Activated CD4-positive, alpha-beta memory T cell treated with anti-CD3 and anti-CD28 coated beads, Interleukin-2, amount 10 ng/mL, durations not matched to agents 7 days and 5 days (primary cell): Measurements from ENCODE around the gene AMMECR1. TPM values are rescaled to one million over a fixed set of nuclear protein-coding genes. Genes with fewer than 3 reads are reported as not detected.
A peak's percentile ranks its signal among the peaks of the same experiment; 100 is the strongest.

Experiments used
- CTCF ChIA-PET: fragments of 350-600 bp; sonication (Branson Sonifier 250); formaldehyde crosslinking; loops from one replicate; lab custom pipeline; 2021; ENCODE audit warnings: antibody characterized with exemption, inconsistent platforms; lab: Charles Lee
- POLR2A ChIA-PET: fragments of 350-600 bp; sonication (Branson Sonifier 250); formaldehyde crosslinking; loops from one replicate; lab custom pipeline; 2021; ENCODE audit warnings: antibody characterized with exemption; lab: Charles Lee
- DNase-seq: peaks from one replicate; pipeline ENCODE4 v3.0.0-alpha.2; 2020
- H3K27ac Mint-ChIP-seq: one replicate; pipeline ENCODE4 v1.8.0; 2021; ENCODE audit warnings: mild to moderate bottlenecking, mixed read lengths
- H3K27me3 Mint-ChIP-seq: one replicate; pipeline ENCODE4 v1.8.0; 2021; ENCODE audit warnings: mixed read lengths
- H3K36me3 Mint-ChIP-seq: one replicate; pipeline ENCODE4 v1.8.0; 2021; ENCODE audit warnings: low read depth, mixed read lengths
- H3K4me1 Mint-ChIP-seq: one replicate; pipeline ENCODE4 v1.8.0; 2021; ENCODE audit warnings: mixed read lengths
- H3K4me3 Mint-ChIP-seq: one replicate; pipeline ENCODE4 v1.8.0; 2021; ENCODE audit warnings: mild to moderate bottlenecking, mixed read lengths
- H3K9me3 Mint-ChIP-seq: one replicate; pipeline ENCODE4 v1.8.0; 2021; ENCODE audit warnings: mixed read lengths
- total RNA-seq, 2 experiments: library from RNA; stranded (reverse); gene quantifications; one replicate each; pipeline ENCODE4 v1.2.3, GENCODE V29; 2021

Gene AMMECR1
- total RNA-seq, 2 experiments from 2014 or later, result 12.6 to 12.8 TPM

- ChIA-PET POLR2A (interaction anchor here (0.6 kb wide), 1 partner anchor 587 kb away, joined by 3 read pairs; no protein-coding TSS in a partner anchor), CTCF (no interaction called here)
- no peaks in the 10 kb centered on the region for H3K9me3 Mint-ChIP-seq
- no peak overlapping the region for H3K27ac Mint-ChIP-seq
- peaks cover 3% of the 10 kb centered on the region for H3K36me3 Mint-ChIP-seq
- peaks cover 4% of the 10 kb centered on the region for H3K4me1 Mint-ChIP-seq
- no peak for DNase-seq
- H3K27me3 Mint-ChIP-seq, result no peaks in the 10 kb centered on the region
- H3K4me3 Mint-ChIP-seq, result no peak overlapping the region
Observed at GRCh38 chrX:110321670-110322069, 3.8 kb upstream of the AMMECR1 start.

GRCh38 chrX:110321081-110321480 lies 3.2 kb upstream of the AMMECR1 start:
- DNase-seq, result no peak
- no peaks in the 10 kb centered on the region for H3K9me3 Mint-ChIP-seq
- CTCF ChIA-PET, result no interaction called here
- H3K4me3 Mint-ChIP-seq, result no peak overlapping the region
- no peaks in the 10 kb centered on the region for H3K27me3 Mint-ChIP-seq
- no peak overlapping the region for H3K27ac Mint-ChIP-seq
- peaks cover 4% of the 10 kb centered on the region for H3K4me1 Mint-ChIP-seq
- POLR2A ChIA-PET, result no interaction called here
- peaks cover 5% of the 10 kb centered on the region for H3K36me3 Mint-ChIP-seq

- ChIA-PET CTCF (no interaction called here), POLR2A (no interaction called here)
- Mint-ChIP-seq H3K27me3 (no peaks in the 10 kb centered on the region), H3K9me3 (no peaks in the 10 kb centered on the region), H3K4me3 (no peak overlapping the region), H3K27ac (no peak overlapping the region), H3K36me3 (peaks cover 5% of the 10 kb centered on the region), H3K4me1 (peaks cover 8% of the 10 kb centered on the region)
- no peak for DNase-seq
Observed at GRCh38 chrX:110320381-110320987, 2.6 kb upstream of the AMMECR1 start.

- POLR2A ChIA-PET, result interaction anchor here (0.9 to 4.0 kb wide), 8 partner anchors 9 to 157 kb away, joined by 3 to 25 read pairs (median 6); no protein-coding TSS in a partner anchor
- peaks cover 5% of the 10 kb centered on the region for H3K36me3 Mint-ChIP-seq
- peak overlapping the region; percentile 89 for H3K27ac Mint-ChIP-seq
- H3K9me3 Mint-ChIP-seq, result no peaks in the 10 kb centered on the region
- peak overlapping the region; percentile 90 for H3K4me3 Mint-ChIP-seq
- no peak for DNase-seq
- CTCF ChIA-PET, result interaction anchor here (2.7 kb wide), 1 partner anchor 157 kb away, joined by 8 read pairs; no protein-coding TSS in a partner anchor
- H3K4me1 Mint-ChIP-seq, result peaks cover 25% of the 10 kb centered on the region
- H3K27me3 Mint-ChIP-seq, result no peaks in the 10 kb centered on the region
Observed at GRCh38 chrX:110318664-110318968, 731 bp upstream of the AMMECR1 start.

- peaks cover 5% of the 10 kb centered on the region for H3K36me3 Mint-ChIP-seq
- CTCF ChIA-PET, result interaction anchor here (0.7 to 2.7 kb wide), 7 partner anchors 88 to 171 kb away, joined by 3 to 12 read pairs (median 4); no protein-coding TSS in a partner anchor
- POLR2A ChIA-PET, result interaction anchor here (0.6 to 4.0 kb wide), 12 partner anchors 7 to 158 kb away, joined by 3 to 25 read pairs (median 5); no protein-coding TSS in a partner anchor
Observed at GRCh38 chrX:110317061-110317819, 645 bp downstream of the AMMECR1 start.

GRCh38 chrX:110316351-110317060 lies 1.4 kb downstream of the AMMECR1 start:
- CTCF ChIA-PET, result interaction anchor here (0.7 to 2.7 kb wide), 7 partner anchors 87 to 170 kb away, joined by 3 to 12 read pairs (median 4); no protein-coding TSS in a partner anchor
- Mint-ChIP-seq H3K4me3 (peak overlapping the region; percentile 90), H3K9me3 (no peaks in the 10 kb centered on the region), H3K4me1 (peaks cover 40% of the 10 kb centered on the region), H3K27me3 (no peaks in the 10 kb centered on the region), H3K36me3 (peaks cover 5% of the 10 kb centered on the region), H3K27ac (peak overlapping the region; percentile 76)
- DNase-seq, result no peak
- POLR2A ChIA-PET, result interaction anchor here (1.0 to 4.0 kb wide), 7 partner anchors 12 to 155 kb away, joined by 3 to 25 read pairs (median 6); no protein-coding TSS in a partner anchor

More at GRCh38 chrX:110317061-110317819, 645 bp downstream of the AMMECR1 start:
- peak overlapping the region; percentile 90 for H3K4me3 Mint-ChIP-seq
- DNase-seq, result peak; percentile 44
- H3K9me3 Mint-ChIP-seq, result no peaks in the 10 kb centered on the region
- no peaks in the 10 kb centered on the region for H3K27me3 Mint-ChIP-seq
- peak overlapping the region; percentile 76 for H3K27ac Mint-ChIP-seq
- peaks cover 32% of the 10 kb centered on the region for H3K4me1 Mint-ChIP-seq

- POLR2A ChIA-PET, result interaction anchor here (1.5 to 4.0 kb wide), 2 partner anchors 18 to 85 kb away, joined by 3 to 25 read pairs; no protein-coding TSS in a partner anchor
- Mint-ChIP-seq H3K27me3 (no peaks in the 10 kb centered on the region), H3K4me3 (peak overlapping the region; percentile 57), H3K4me1 (peaks cover 49% of the 10 kb centered on the region), H3K27ac (no peak overlapping the region), H3K9me3 (no peaks in the 10 kb centered on the region), H3K36me3 (peaks cover 5% of the 10 kb centered on the region)
- CTCF ChIA-PET, result no interaction called here
- no peak for DNase-seq
Observed at GRCh38 chrX:110315551-110315950, 2.3 kb downstream of the AMMECR1 start.

GRCh38 chrX:110311437-110312230 lies 6.3 kb downstream of the AMMECR1 start:
- DNase-seq, result no peak
- POLR2A ChIA-PET, result no interaction called here
- H3K27ac Mint-ChIP-seq, result no peak overlapping the region
- peaks cover 53% of the 10 kb centered on the region for H3K4me1 Mint-ChIP-seq
- no peaks in the 10 kb centered on the region for H3K9me3 Mint-ChIP-seq
- peaks cover 6% of the 10 kb centered on the region for H3K36me3 Mint-ChIP-seq
- no peaks in the 10 kb centered on the region for H3K27me3 Mint-ChIP-seq
- no peak overlapping the region for H3K4me3 Mint-ChIP-seq
- CTCF ChIA-PET, result interaction anchor here (0.6 kb wide), 1 partner anchor 621 kb away, joined by 4 read pairs; no protein-coding TSS in a partner anchor

GRCh38 chrX:110310896-110311295 lies 7.0 kb downstream of the AMMECR1 start:
- Mint-ChIP-seq H3K27me3 (no peaks in the 10 kb centered on the region), H3K9me3 (no peaks in the 10 kb centered on the region), H3K4me1 (peaks cover 52% of the 10 kb centered on the region), H3K36me3 (peaks cover 5% of the 10 kb centered on the region), H3K27ac (no peak overlapping the region), H3K4me3 (no peak overlapping the region)
- peak; percentile 39 for DNase-seq
- ChIA-PET CTCF (no interaction called here), POLR2A (interaction anchor here (1.7 kb wide), 1 partner anchor 7 kb away, joined by 7 read pairs; the partner anchor contains the start of gene AMMECR1)

- Mint-ChIP-seq H3K4me1 (peaks cover 46% of the 10 kb centered on the region), H3K36me3 (peaks cover 5% of the 10 kb centered on the region), H3K27me3 (no peaks in the 10 kb centered on the region), H3K27ac (no peak overlapping the region), H3K4me3 (no peak overlapping the region), H3K9me3 (no peaks in the 10 kb centered on the region)
- ChIA-PET CTCF (no interaction called here), POLR2A (interaction anchor here (1.7 kb wide), 1 partner anchor 8 kb away, joined by 7 read pairs; the partner anchor contains the start of gene AMMECR1)
- DNase-seq, result no peak
Observed at GRCh38 chrX:110310000-110310790, 7.7 kb downstream of the AMMECR1 start.

- ChIA-PET CTCF (no interaction called here), POLR2A (no interaction called here)
- Mint-ChIP-seq H3K4me1 (peaks cover 33% of the 10 kb centered on the region), H3K27ac (peak overlapping the region; percentile 47), H3K36me3 (peaks cover 9% of the 10 kb centered on the region), H3K27me3 (no peaks in the 10 kb centered on the region), H3K4me3 (no peak overlapping the region), H3K9me3 (no peaks in the 10 kb centered on the region)
- no peak for DNase-seq
Observed at GRCh38 chrX:110308220-110308619, 9.7 kb downstream of the AMMECR1 start.
